ENCODE results near the gene OR51G1.
"Not testable (repeated sequence)": the region's sequence is repeated elsewhere in the genome, so short reads cannot be mapped to it uniquely, and the experiment has no call there.

DNA sequence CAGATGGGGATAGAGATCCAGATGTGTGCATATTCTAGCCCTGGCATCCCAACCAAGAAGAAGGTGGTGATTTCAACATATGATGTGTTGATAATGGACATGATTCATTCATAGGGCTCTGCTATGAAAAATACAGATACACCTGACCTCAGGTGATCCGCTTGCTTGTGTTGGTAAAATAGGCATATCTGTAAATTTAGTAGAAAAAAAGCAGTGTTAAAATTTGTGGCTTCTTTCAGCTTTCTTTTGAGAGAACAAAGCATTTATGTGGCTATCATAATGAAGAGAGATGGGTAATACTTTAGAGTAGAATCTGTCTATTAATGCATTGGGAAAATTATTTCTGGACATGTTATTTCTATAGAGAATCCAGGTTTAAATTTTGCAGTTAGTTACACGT is 31.5 kb upstream of the OR51G1 start, which contains the start of gene OR51A2:
- TF ChIP-seq, protein P1, sequence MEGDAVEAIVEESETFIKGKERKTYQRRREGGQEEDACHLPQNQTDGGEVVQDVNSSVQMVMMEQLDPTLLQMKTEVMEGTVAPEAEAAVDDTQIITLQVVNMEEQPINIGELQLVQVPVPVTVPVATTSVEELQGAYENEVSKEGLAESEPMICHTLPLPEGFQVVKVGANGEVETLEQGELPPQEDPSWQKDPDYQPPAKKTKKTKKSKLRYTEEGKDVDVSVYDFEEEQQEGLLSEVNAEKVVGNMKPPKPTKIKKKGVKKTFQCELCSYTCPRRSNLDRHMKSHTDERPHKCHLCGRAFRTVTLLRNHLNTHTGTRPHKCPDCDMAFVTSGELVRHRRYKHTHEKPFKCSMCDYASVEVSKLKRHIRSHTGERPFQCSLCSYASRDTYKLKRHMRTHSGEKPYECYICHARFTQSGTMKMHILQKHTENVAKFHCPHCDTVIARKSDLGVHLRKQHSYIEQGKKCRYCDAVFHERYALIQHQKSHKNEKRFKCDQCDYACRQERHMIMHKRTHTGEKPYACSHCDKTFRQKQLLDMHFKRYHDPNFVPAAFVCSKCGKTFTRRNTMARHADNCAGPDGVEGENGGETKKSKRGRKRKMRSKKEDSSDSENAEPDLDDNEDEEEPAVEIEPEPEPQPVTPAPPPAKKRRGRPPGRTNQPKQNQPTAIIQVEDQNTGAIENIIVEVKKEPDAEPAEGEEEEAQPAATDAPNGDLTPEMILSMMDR (IDR thresholded peaks at IDR 0.05; ENCODE audit: borderline replicate concordance, extremely low read depth, low read length, poor library complexity, severe bottlenecking) = not testable (repeated sequence)
- TF ChIP-seq EZH2 (IDR thresholded peaks at IDR 0.05; ENCODE audit: borderline replicate concordance, low read depth, low read length, severe bottlenecking) = not testable (repeated sequence)
